Neuronal stem cell (in vitro differentiated cells): ENCODE data around the gene SLC17A7.

ENCODE experiments used
- DNase-seq: peaks from one replicate; pipeline ENCODE4 v3.0.0-alpha.2; 2013; ENCODE audit warnings: low spot score
- H2AFZ ChIP-seq: one replicate; pipeline ENCODE4 v1.6.1; 2013; ENCODE audit warnings: mild to moderate bottlenecking, low read length, inconsistent platforms
- H2AK5ac ChIP-seq: 2 replicates; pipeline ENCODE4 v1.6.1; 2013; ENCODE audit warnings: low read depth, mild to moderate bottlenecking, inconsistent platforms, low read length, moderate library complexity, mixed read lengths
- H2BK120ac ChIP-seq: 2 replicates; pipeline ENCODE4 v1.6.1; 2013; ENCODE audit warnings: low read depth, mild to moderate bottlenecking, inconsistent platforms, low read length, moderate library complexity, mixed read lengths
- H2BK12ac ChIP-seq: one replicate; pipeline ENCODE4 v1.6.1; 2013; ENCODE audit warnings: low read length, inconsistent platforms
- H2BK15ac ChIP-seq: 2 replicates; pipeline ENCODE4 v1.6.1; 2013; ENCODE audit warnings: mild to moderate bottlenecking, low read length, inconsistent platforms, mixed read lengths
- H2BK5ac ChIP-seq: one replicate; pipeline ENCODE4 v1.6.1; 2013; ENCODE audit warnings: inconsistent platforms, mild to moderate bottlenecking, low read length, moderate library complexity
- H3K14ac ChIP-seq: one replicate; pipeline ENCODE4 v1.6.1; 2013; ENCODE audit warnings: low read length, inconsistent platforms
- H3K18ac ChIP-seq: 2 replicates; pipeline ENCODE4 v1.6.1; 2013; ENCODE audit warnings: low read length, inconsistent platforms
- H3K23ac ChIP-seq: 2 replicates; pipeline ENCODE4 v1.6.1; 2013; ENCODE audit warnings: low read depth, mild to moderate bottlenecking, mixed read lengths, low read length, inconsistent platforms; ENCODE audit not compliant: poor library complexity
- H3K27ac ChIP-seq: replicated peaks from 3 replicates; pipeline ENCODE4 v1.5.1; 2013; ENCODE audit warnings: low read length, inconsistent platforms
- H3K27me3 ChIP-seq, 3 experiments: 2 replicates each; pipeline ENCODE4 v1.6.1; 2013; ENCODE audit warnings: low read length in 3 of 3, mild to moderate bottlenecking in 2 of 3, inconsistent platforms in 1 of 3, low read depth in 1 of 3, mixed read lengths in 1 of 3, moderate library complexity in 1 of 3; ENCODE audit not compliant: control insufficient read depth in 3 of 3, insufficient read depth in 3 of 3
- H3K36me3 ChIP-seq, 2 donors: replicated peaks in 1 of 2; 2 replicates each; pipeline ENCODE4 v1.6.1; 2013; ENCODE audit warnings: low read length in 2 of 2; ENCODE audit not compliant: control insufficient read depth in 2 of 2, insufficient read depth in 2 of 2
- H3K4ac ChIP-seq: 2 replicates; pipeline ENCODE4 v1.6.1; 2013; ENCODE audit warnings: inconsistent platforms, mild to moderate bottlenecking, low read length, moderate library complexity
- H3K4me1 ChIP-seq, 2 donors: 1 replicate in 1 of 2; 2 replicates in 1 of 2; pipeline ENCODE4 v1.6.1; 2013; ENCODE audit warnings: low read length in 2 of 2, low read depth in 1 of 2; ENCODE audit not compliant: control insufficient read depth in 2 of 2, insufficient read depth in 1 of 2
- H3K4me2 ChIP-seq: one replicate; pipeline ENCODE4 v1.6.1; 2013; ENCODE audit warnings: mild to moderate bottlenecking, low read length, inconsistent platforms; ENCODE audit not compliant: insufficient read depth, poor library complexity, severe bottlenecking
- H3K4me3 ChIP-seq, 2 donors: 2 replicates each; pipeline ENCODE4 v1.5.1; 2013; ENCODE audit warnings: low read length in 2 of 2, mild to moderate bottlenecking in 2 of 2, inconsistent platforms in 1 of 2, moderate library complexity in 1 of 2
- H3K79me1 ChIP-seq: one replicate; pipeline ENCODE4 v1.6.1; 2013; ENCODE audit warnings: low read depth, mild to moderate bottlenecking, inconsistent platforms, low read length, moderate library complexity
- H3K9ac ChIP-seq: one replicate; pipeline ENCODE4 v1.6.1; 2013; ENCODE audit warnings: mild to moderate bottlenecking, low read depth, low read length, inconsistent platforms; ENCODE audit not compliant: poor library complexity
- H3K9me3 ChIP-seq, 2 donors: replicated peaks in 1 of 2; 2 replicates each; pipeline versions ENCODE3 to v1.6.1; 2013; ENCODE audit warnings: low read length in 2 of 2, mild to moderate bottlenecking in 2 of 2, inconsistent platforms in 1 of 2, low read depth in 1 of 2, mixed read lengths in 1 of 2, moderate library complexity in 1 of 2; ENCODE audit not compliant: control insufficient read depth in 2 of 2, insufficient read depth in 1 of 2
- H4K8ac ChIP-seq: one replicate; pipeline ENCODE4 v1.6.1; 2013; ENCODE audit warnings: low read depth, mild to moderate bottlenecking, inconsistent platforms, low read length, moderate library complexity
- H4K91ac ChIP-seq: one replicate; pipeline ENCODE4 v1.6.1; 2013; ENCODE audit warnings: low read length, low read depth, mild to moderate bottlenecking, inconsistent platforms; ENCODE audit not compliant: poor library complexity
- WGBS, 2 donors: extraction: QIAGEN DNeasy Blood & Tissue Kit; methylation state at CpG; one replicate each; pipeline ENCODE4 v1.1.7; 2013; ENCODE audit warnings: missing lambda C conversion rate in 2 of 2, mixed read lengths in 1 of 2; ENCODE audit not compliant: insufficient read length in 2 of 2, insufficient replicate concordance in 1 of 2; ENCODE audit errors: extremely low coverage in 2 of 2; 5-methylcytosine and 5-hydroxymethylcytosine counted together

The SLC17A7 gene

GRCh38 chr19:49413348-49413747, 28.0 kb downstream of the SLC17A7 start:
- no peak overlapping the region for H3K9ac ChIP-seq
- peak overlapping the region; percentile 82 for H2AK5ac ChIP-seq
- H3K23ac ChIP-seq, result no peak overlapping the region
- H2AFZ ChIP-seq, result peak overlapping the region; percentile 42
- H3K18ac ChIP-seq, result peak overlapping the region; percentile 89
- no peak overlapping the region for H2BK120ac ChIP-seq
- peak overlapping the region; percentile 56 for H2BK5ac ChIP-seq
- H4K8ac ChIP-seq, result no peak overlapping the region
- H3K4me3 ChIP-seq, result no peak overlapping the region
- no peak overlapping the region for H2BK12ac ChIP-seq
- no peaks in the 10 kb centered on the region for H3K36me3 ChIP-seq
- H3K4ac ChIP-seq, result no peak overlapping the region
- H3K14ac ChIP-seq, result no peak overlapping the region
- no peak overlapping the region for H3K4me2 ChIP-seq
- peaks cover 0 to 72% (median 0%) of the 10 kb centered on the region in 3 experiments for H3K27me3 ChIP-seq
- no peak overlapping the region for H4K91ac ChIP-seq
- no peak for DNase-seq
- WGBS, 2 donors, result no CpG with 5 or more reads among the region's 9 CpGs
- H2BK15ac ChIP-seq, result no peak overlapping the region
- H3K4me1 ChIP-seq, result peaks cover 4 to 29% of the 10 kb centered on the region in 2 donors
- peak overlapping the region; percentile 70 for H3K27ac ChIP-seq
- no peaks in the 10 kb centered on the region for H3K9me3 ChIP-seq
- H3K79me1 ChIP-seq, result peaks cover 1% of the 10 kb centered on the region

- H3K27me3 ChIP-seq, result peaks cover 0 to 57% (median 0%) of the 10 kb centered on the region in 3 experiments
- peak overlapping the region; percentile 57 for H2BK120ac ChIP-seq
- H3K36me3 ChIP-seq, result no peaks in the 10 kb centered on the region
- no peak overlapping the region for H3K27ac ChIP-seq
- no peak overlapping the region for H3K9ac ChIP-seq
- peak overlapping the region; percentile 88 for H2AK5ac ChIP-seq
- no CpG with 5 or more reads among the region's 3 CpGs for WGBS, 2 donors
- DNase-seq, result no peak
- H3K23ac ChIP-seq, result no peak overlapping the region
- peak overlapping the region; percentile 69 for H2BK12ac ChIP-seq
- H3K14ac ChIP-seq, result no peak overlapping the region
- H2BK5ac ChIP-seq, result peak overlapping the region; percentile 56
- no peaks in the 10 kb centered on the region for H3K9me3 ChIP-seq
- no peak overlapping the region for H3K4me2 ChIP-seq
- peak overlapping the region; percentile 26 for H3K4ac ChIP-seq
- peaks cover 4 to 29% of the 10 kb centered on the region in 2 donors for H3K4me1 ChIP-seq
- H4K8ac ChIP-seq, result no peak overlapping the region
- H3K79me1 ChIP-seq, result peaks cover 1% of the 10 kb centered on the region
- peak overlapping the region; percentile 64 for H4K91ac ChIP-seq
- H3K4me3 ChIP-seq, result no peak overlapping the region
- peak overlapping the region; percentile 95 for H2BK15ac ChIP-seq
- no peak overlapping the region for H2AFZ ChIP-seq
- peak overlapping the region; percentile 68 for H3K18ac ChIP-seq
Measured at GRCh38 chr19:49411681-49412326, 29.5 kb downstream of the SLC17A7 start.

GRCh38 chr19:49409441-49410029, 31.8 kb downstream of the SLC17A7 start:
- peaks cover 4 to 23% of the 10 kb centered on the region in 2 donors for H3K4me1 ChIP-seq
- peaks cover 1% of the 10 kb centered on the region for H3K79me1 ChIP-seq
- no peak overlapping the region for H2BK15ac ChIP-seq
- no peak overlapping the region for H3K27ac ChIP-seq
- no peak overlapping the region for H3K9ac ChIP-seq
- no peak overlapping the region for H3K23ac ChIP-seq
- H2BK12ac ChIP-seq, result no peak overlapping the region
- H2BK120ac ChIP-seq, result no peak overlapping the region
- no peak overlapping the region for H4K91ac ChIP-seq
- peak overlapping the region; percentile 93 for H2AK5ac ChIP-seq
- DNase-seq, result no peak
- WGBS, 2 donors, result no CpG with 5 or more reads among the region's 5 CpGs
- H3K4ac ChIP-seq, result no peak overlapping the region
- no peak overlapping the region for H4K8ac ChIP-seq
- H3K18ac ChIP-seq, result no peak overlapping the region
- no peak overlapping the region for H3K4me3 ChIP-seq
- no peak overlapping the region for H2BK5ac ChIP-seq
- H3K9me3 ChIP-seq, result no peaks in the 10 kb centered on the region
- H3K4me2 ChIP-seq, result no peak overlapping the region
- no peak overlapping the region for H3K14ac ChIP-seq
- H2AFZ ChIP-seq, result no peak overlapping the region
- peaks cover 0 to 38% (median 0%) of the 10 kb centered on the region in 3 experiments for H3K27me3 ChIP-seq
- H3K36me3 ChIP-seq, result no peaks in the 10 kb centered on the region

- no peak overlapping the region for H2BK5ac ChIP-seq
- no peak overlapping the region for H2BK120ac ChIP-seq
- H3K4me3 ChIP-seq, result no peak overlapping the region
- H3K4me2 ChIP-seq, result no peak overlapping the region
- no peak overlapping the region for H4K91ac ChIP-seq
- no peaks in the 10 kb centered on the region for H3K9me3 ChIP-seq
- H3K36me3 ChIP-seq, result no peaks in the 10 kb centered on the region
- peak overlapping the region; percentile 65 for H2BK12ac ChIP-seq
- peak overlapping the region; percentile 50 for H3K14ac ChIP-seq
- peaks cover 0 to 34% (median 0%) of the 10 kb centered on the region in 3 experiments for H3K27me3 ChIP-seq
- WGBS, 2 donors, result no CpG with 5 or more reads among the region's 8 CpGs
- peak overlapping the region; percentile 74 for H2BK15ac ChIP-seq
- peaks cover 7 to 26% of the 10 kb centered on the region in 2 donors for H3K4me1 ChIP-seq
- peak overlapping the region; percentile 93 for H2AK5ac ChIP-seq
- H2AFZ ChIP-seq, result peak overlapping the region; percentile 29
- H4K8ac ChIP-seq, result no peak overlapping the region
- H3K9ac ChIP-seq, result no peak overlapping the region
- peak overlapping the region; percentile 46 for H3K4ac ChIP-seq
- no peak for DNase-seq
- H3K18ac ChIP-seq, result peak overlapping the region; percentile 78
- peaks cover 1% of the 10 kb centered on the region for H3K79me1 ChIP-seq
- no peak overlapping the region for H3K23ac ChIP-seq
- no peak overlapping the region for H3K27ac ChIP-seq
Measured at GRCh38 chr19:49408816-49409440, 32.4 kb downstream of the SLC17A7 start.
